ENCODE measurements around the gene RASSF5.
A peak's percentile ranks its signal among the peaks of the same experiment; 100 is the strongest.

The RASSF5 gene

GRCh38 chr1:206489980-206490770, 17.2 kb upstream of the RASSF5 start:
- H3K4me3 ChIP-seq (ENCODE audit: low read length): no peak overlapping the region
- DNase-seq (ENCODE audit: low read depth): peak; percentile 70
- TF ChIP-seq, protein P1, sequence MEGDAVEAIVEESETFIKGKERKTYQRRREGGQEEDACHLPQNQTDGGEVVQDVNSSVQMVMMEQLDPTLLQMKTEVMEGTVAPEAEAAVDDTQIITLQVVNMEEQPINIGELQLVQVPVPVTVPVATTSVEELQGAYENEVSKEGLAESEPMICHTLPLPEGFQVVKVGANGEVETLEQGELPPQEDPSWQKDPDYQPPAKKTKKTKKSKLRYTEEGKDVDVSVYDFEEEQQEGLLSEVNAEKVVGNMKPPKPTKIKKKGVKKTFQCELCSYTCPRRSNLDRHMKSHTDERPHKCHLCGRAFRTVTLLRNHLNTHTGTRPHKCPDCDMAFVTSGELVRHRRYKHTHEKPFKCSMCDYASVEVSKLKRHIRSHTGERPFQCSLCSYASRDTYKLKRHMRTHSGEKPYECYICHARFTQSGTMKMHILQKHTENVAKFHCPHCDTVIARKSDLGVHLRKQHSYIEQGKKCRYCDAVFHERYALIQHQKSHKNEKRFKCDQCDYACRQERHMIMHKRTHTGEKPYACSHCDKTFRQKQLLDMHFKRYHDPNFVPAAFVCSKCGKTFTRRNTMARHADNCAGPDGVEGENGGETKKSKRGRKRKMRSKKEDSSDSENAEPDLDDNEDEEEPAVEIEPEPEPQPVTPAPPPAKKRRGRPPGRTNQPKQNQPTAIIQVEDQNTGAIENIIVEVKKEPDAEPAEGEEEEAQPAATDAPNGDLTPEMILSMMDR (IDR thresholded peaks at IDR 0.05; ENCODE audit: insufficient read depth, low read depth, low read length, missing control alignments): peak; percentile 99

- no peak for DNase-seq (ENCODE audit: low read depth)
- no peak overlapping the region for H3K4me3 ChIP-seq (ENCODE audit: low read length)
- TF ChIP-seq, protein P1 (IDR thresholded peaks at IDR 0.05; ENCODE audit: insufficient read depth, low read depth, low read length, missing control alignments): no peak
Observed at GRCh38 chr1:206490771-206491405, 16.4 kb upstream of the RASSF5 start.

DNA sequence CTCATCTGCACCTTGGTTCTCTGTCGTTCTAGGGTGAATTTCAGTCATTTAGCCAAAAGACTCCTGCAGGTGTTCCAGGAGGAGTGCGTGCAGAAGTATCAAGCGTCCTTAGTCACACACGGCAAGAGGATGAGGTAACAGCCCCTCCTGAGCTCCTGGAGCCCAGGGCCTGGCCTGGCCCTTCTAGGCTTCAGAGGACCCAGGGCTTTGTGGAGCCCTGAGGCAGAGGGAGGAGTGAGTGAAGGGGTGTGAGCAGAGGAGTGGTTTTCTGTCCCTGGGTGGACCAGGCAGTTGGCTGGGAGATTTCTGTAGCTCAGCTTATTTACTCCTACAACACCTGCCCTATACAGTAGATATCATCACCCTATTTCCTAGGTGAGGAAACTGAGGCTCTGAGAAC, 15.7 kb upstream of the RASSF5 start:
- DNase-seq (ENCODE audit: low read depth): no peak
- TF ChIP-seq, protein P1 (IDR thresholded peaks at IDR 0.05; ENCODE audit: insufficient read depth, low read depth, low read length, missing control alignments): no peak
- no peak overlapping the region for H3K4me3 ChIP-seq (ENCODE audit: low read length)

- TF ChIP-seq, protein P1 (IDR thresholded peaks at IDR 0.05; ENCODE audit: insufficient read depth, low read depth, low read length, missing control alignments): no peak
- DNase-seq (ENCODE audit: low read depth): no peak
- no peak overlapping the region for H3K4me3 ChIP-seq (ENCODE audit: low read length)
Observed at GRCh38 chr1:206492589-206492988, 14.7 kb upstream of the RASSF5 start.

DNA sequence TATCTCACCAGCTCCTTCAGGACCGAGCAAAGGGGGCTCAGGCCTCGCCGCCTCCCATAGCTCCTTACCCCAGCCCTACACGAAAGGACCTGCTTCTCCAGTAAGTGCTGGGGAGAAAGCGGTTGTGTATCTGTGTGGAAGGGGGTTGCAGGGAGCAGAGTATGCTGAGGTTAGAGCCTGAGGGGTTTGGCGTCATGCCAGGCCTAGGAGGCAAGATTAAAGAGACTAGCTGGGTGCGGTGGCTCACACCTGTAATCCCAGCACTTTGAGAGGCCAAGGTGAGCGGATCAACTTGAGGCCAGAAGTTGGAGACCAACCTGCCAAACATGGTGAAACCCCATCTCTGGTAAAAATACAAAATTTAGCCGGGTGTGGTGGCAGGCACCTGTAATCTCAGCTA, 14.1 kb upstream of the RASSF5 start:
- TF ChIP-seq, protein P1 (IDR thresholded peaks at IDR 0.05; ENCODE audit: insufficient read depth, low read depth, low read length, missing control alignments): no peak
- no peak overlapping the region for H3K4me3 ChIP-seq (ENCODE audit: low read length)
- no peak for DNase-seq (ENCODE audit: low read depth)

- no peak for DNase-seq (ENCODE audit: low read depth)
- no peak overlapping the region for H3K4me3 ChIP-seq (ENCODE audit: low read length)
- TF ChIP-seq, protein P1 (IDR thresholded peaks at IDR 0.05; ENCODE audit: insufficient read depth, low read depth, low read length, missing control alignments): no peak
Observed at GRCh38 chr1:206495011-206495461, 12.3 kb upstream of the RASSF5 start.

Data from epithelial cell of esophagus (primary cell).